Heart left ventricle (tissue), 16 donors: ENCODE results near the gene CAPN10. TPM values are rescaled to one million over a fixed set of nuclear protein-coding genes. Genes with fewer than 3 reads are reported as not detected.

Experiments used
- ATAC-seq, 4 donors: fragments of 200-7000 bp; cut with Tn5 transposase; one replicate each; pipeline ENCODE4 v1.9.1; 2020 to 2022; ENCODE audit warnings: moderate library complexity in 4 of 4, mild to moderate bottlenecking in 3 of 4, moderate number of reproducible peaks in 1 of 4
- DNase-seq, 5 donors: peaks; one replicate each; pipeline ENCODE4 v3.0.0-alpha.2; 2020
- H3K27ac ChIP-seq, 12 donors: fragments of 200-600 bp; sonication (generic) in 4 of 12; one replicate each; pipeline versions ENCODE4 v1.5.0 to v1.8.0; 2016 to 2022; ENCODE audit warnings: mild to moderate bottlenecking in 2 of 12
- H3K27me3 ChIP-seq, 9 donors: fragments of 200-600 bp; sonication (generic) in 2 of 9; one replicate each; pipeline versions ENCODE4 v1.5.1 to v1.8.0; 2016 to 2022; ENCODE audit warnings: mild to moderate bottlenecking in 3 of 9
- H3K36me3 ChIP-seq, 9 donors: fragments of 200-600 bp; sonication (generic) in 2 of 9; one replicate each; pipeline versions ENCODE4 v1.5.0 to v1.8.0; 2018 to 2022; ENCODE audit warnings: mild to moderate bottlenecking in 2 of 9
- H3K4me1 ChIP-seq, 12 donors: fragments of 200-600 bp; sonication (generic) in 4 of 12; one replicate each; pipeline versions ENCODE4 v1.5.0 to v1.8.0; 2016 to 2022; ENCODE audit warnings: mild to moderate bottlenecking in 3 of 12
- H3K4me3 ChIP-seq, 12 donors: fragments of 200-600 bp; sonication (generic) in 4 of 12; one replicate each; pipeline versions ENCODE4 v1.5.0 to v1.8.0; 2017 to 2022; ENCODE audit warnings: mild to moderate bottlenecking in 9 of 12, moderate library complexity in 4 of 12
- H3K9me3 ChIP-seq, 12 donors: fragments of 200-600 bp; sonication (generic) in 4 of 12; one replicate each; pipeline versions ENCODE4 v1.5.0 to v1.8.0; 2016 to 2022; ENCODE audit warnings: mild to moderate bottlenecking in 1 of 12
- CTCF ChIP-seq, 12 donors: fragments of 200-600 bp; sonication (generic) in 4 of 12; IDR thresholded peaks; one replicate each; pipeline versions ENCODE4 v1.5.0 to v1.8.0; 2018 to 2022; ENCODE audit warnings: antibody characterized with exemption in 12 of 12, mild to moderate bottlenecking in 5 of 12
- POLR2A ChIP-seq, 2 donors: fragments of 450-650 bp; IDR thresholded peaks; one replicate each; pipeline ENCODE4 v1.6.1; 2017; ENCODE audit warnings: antibody characterized with exemption in 2 of 2, mild to moderate bottlenecking in 2 of 2, moderate library complexity in 2 of 2
- WGBS, 4 donors: extraction: QIAGEN DNeasy Blood & Tissue Kit in 2 of 4; methylation state at CpG; one replicate each; pipeline versions ENCODE4 v1.1.5 to v1.1.7; 2013 to 2018; 5-methylcytosine and 5-hydroxymethylcytosine counted together
- intact Hi-C, 10 donors: fragments of 100-400 bp; cut with DNase I; formaldehyde crosslinking; loops; one replicate each; pipeline versions ENCODE4 v1.11.1 to v1.14.2; 2022
- polyA plus RNA-seq, 2 donors: library from polyadenylated mRNA; stranded (reverse); fragments of 200-250 nt; gene quantifications; one replicate each; pipeline ENCODE4 v1.2.3, GENCODE V29; 2013
- total RNA-seq, 9 donors: library from RNA; depleted of rRNA in 2 of 9; stranded (reverse); fragments of >200 nt in 2 of 9; fragmentation: NEBNext Ultra II Directional in 3 of 9; extraction: Animal tissue kit (Norgen Biotek cat#: 25700) in 3 of 9; gene quantifications; one replicate each; pipeline versions ENCODE4 v1.1.0 to v1.2.4, GENCODE V29; 2016 to 2023
- donor health status: ischemic (EF 13 %, LVEDD 7.1; RV severe dilation, severe dysfunction).
- donor health status: healthy with polysubstance abuse.
- donor health status: DM: no; HTN: yes; CAD: no.
- donor health status: DM: no; HTN: no; CAD: no.
- donor health status: ischemic (EF 25% LVEDD 6.9; RV normal size, moderate dysfunction).
- donor health status: ischemic (EF 25% LVEDD 5.7; RV mildly dilated, moderate dysfunction).
- donor health status: healthy.
- donor health status: DM: yes; HTN: yes; CAD: no.
- donor health status: ischemic (EF 35%, LVEDD 5.7; RV mildly dilated, moderate dysfunction).
- donor health status: nonischemic (EF 11% LVEDD 7.7; RV severe dilation, severe dysfunction).
- donor health status: DM: yes; HTN: yes; CAD: no.
- donor health status: PGD.
- donor health status: ischemic (EF 29% LVEDD 5.4; RV normal size, mild dysfunction).
- donor health status: nonischemic (EF 23%, LVEDD 6.1; RV moderate dilation, normal function).

CAPN10 gene
- total and polyA plus RNA-seq, 11 donors: 14.9 to 39.7 (median 21.9) TPM

GRCh38 chr2:240557101-240557751 lies 29.3 kb upstream of the CAPN10 start:
- intact Hi-C loops: no loop called here
- H3K9me3 ChIP-seq: no peaks in the 10 kb centered on the region
- DNase-seq: peak in 3 of 5 donors; percentile 24 to 53 (median 33)
- peaks cover 0 to 3% (median 0%) of the 10 kb centered on the region in 9 donors for H3K27me3 ChIP-seq
- 32 to 50% (median 39%) methylated on average over 2 to 51 of the region's 51 CpGs for WGBS, 4 donors
- no peak for TF ChIP-seq POLR2A (IDR thresholded peaks at IDR 0.05)
- no peak for TF ChIP-seq CTCF (IDR thresholded peaks at IDR 0.05)
- peaks cover 0 to 19% (median 6%) of the 10 kb centered on the region in 9 donors for H3K36me3 ChIP-seq
- H3K27ac ChIP-seq: no peak overlapping the region
- H3K4me1 ChIP-seq: peaks cover 7 to 47% (median 37%) of the 10 kb centered on the region in 12 donors
- ATAC-seq: no peak
- peak overlapping the region; percentile 16 to 61 (median 48) for H3K4me3 ChIP-seq

GRCh38 chr2:240557808-240558207 lies 28.7 kb upstream of the CAPN10 start, which contains the start of gene ANKMY1:
ANKMY1 (minus strand) TSS chr2:240557988; CDS start chr2:240557335, 653 bp downstream.
- Histone ChIP-seq H3K9me3 (no peaks in the 10 kb centered on the region), H3K4me1 (peaks cover 7 to 52% (median 40%) of the 10 kb centered on the region in 12 donors), H3K27me3 (peaks cover 0 to 3% (median 0%) of the 10 kb centered on the region in 9 donors), H3K27ac (no peak within 1 kb of the TSS), H3K4me3 (peak within 1 kb of the TSS; percentile 16 to 61 (median 48)), H3K36me3 (peaks cover 0 to 13% (median 2%) of the 10 kb centered on the region in 9 donors)
- no peak for TF ChIP-seq CTCF (IDR thresholded peaks at IDR 0.05)
- TF ChIP-seq POLR2A (IDR thresholded peaks at IDR 0.05): no peak
- peak in 3 of 4 donors; percentile 31 to 34 (median 33) for ATAC-seq
- 5 to 18% (median 6%) methylated on average over 9 to 47 of the region's 47 CpGs; no CpG with 5 or more reads in 1 of the 4 donors for WGBS, 4 donors
- intact Hi-C loops: no loop called here
- peak in 4 of 5 donors; percentile 70 to 87 (median 78) for DNase-seq

- peaks cover 7 to 57% (median 40%) of the 10 kb centered on the region in 12 donors for H3K4me1 ChIP-seq
- intact Hi-C loops: no loop called here
- ATAC-seq (no peak), DNase-seq (no peak)
- H3K4me3 ChIP-seq: peak overlapping the region in 9 of 12 donors; percentile 43 to 61 (median 50)
- H3K27ac ChIP-seq: no peak overlapping the region
- WGBS, 4 donors: 83 to 86% (median 84%) methylated on average over 16 to 18 of the region's 18 CpGs
- TF ChIP-seq POLR2A (IDR thresholded peaks at IDR 0.05) (no peak), CTCF (IDR thresholded peaks at IDR 0.05) (no peak)
- peaks cover 0 to 3% (median 0%) of the 10 kb centered on the region in 9 donors for H3K27me3 ChIP-seq
- peaks cover 0 to 12% (median under 1%) of the 10 kb centered on the region in 9 donors for H3K36me3 ChIP-seq
- no peaks in the 10 kb centered on the region for H3K9me3 ChIP-seq
These were observed 28.2 kb upstream of the CAPN10 start for GRCh38 chr2:240558236-240558761.

- no peak for DNase-seq
- Histone ChIP-seq H3K9me3 (no peaks in the 10 kb centered on the region), H3K4me3 (peak overlapping the region in 2 of 12 donors; percentile 91 to 94), H3K27me3 (peaks cover 0 to 3% (median 0%) of the 10 kb centered on the region in 9 donors), H3K27ac (no peak overlapping the region), H3K36me3 (peaks cover 0 to 12% (median 0%) of the 10 kb centered on the region in 9 donors), H3K4me1 (peaks cover 7 to 67% (median 39%) of the 10 kb centered on the region in 12 donors)
- WGBS, 4 donors: 87 to 97% (median 92%) methylated on average over 2 to 3 of the region's 3 CpGs
- no peak for ATAC-seq
- TF ChIP-seq POLR2A (IDR thresholded peaks at IDR 0.05) (no peak), CTCF (IDR thresholded peaks at IDR 0.05) (no peak)
- intact Hi-C loops: no loop called here
These were observed 27.2 kb upstream of the CAPN10 start for GRCh38 chr2:240559286-240559685.
